ENCODE measurements around the gene LRIG3.
"Not testable (repeated sequence)": the region's sequence is repeated elsewhere in the genome, so short reads cannot be mapped to it uniquely, and the experiment has no call there.

LRIG3 gene

DNA sequence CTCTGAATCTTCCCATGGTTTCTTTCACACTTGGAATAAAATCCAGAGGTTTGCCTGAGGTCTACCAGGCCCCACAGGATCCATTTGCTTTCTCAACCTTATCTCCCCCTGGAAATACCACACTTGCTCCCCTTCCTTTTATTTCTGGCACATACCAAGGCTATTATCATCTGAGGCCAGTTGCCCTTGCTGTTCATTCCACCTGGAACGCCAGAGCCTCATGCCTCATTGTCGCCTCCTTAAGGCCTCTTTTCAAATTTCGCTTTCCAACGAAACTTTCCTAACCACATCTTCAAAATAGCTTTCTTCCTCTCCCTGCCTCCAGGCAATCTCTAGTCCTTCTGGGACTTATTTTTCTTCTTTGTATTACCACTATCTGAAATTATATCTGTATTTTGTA lies 11.2 kb upstream of the LRIG3 start:
- DNase-seq, result no peak

DNA sequence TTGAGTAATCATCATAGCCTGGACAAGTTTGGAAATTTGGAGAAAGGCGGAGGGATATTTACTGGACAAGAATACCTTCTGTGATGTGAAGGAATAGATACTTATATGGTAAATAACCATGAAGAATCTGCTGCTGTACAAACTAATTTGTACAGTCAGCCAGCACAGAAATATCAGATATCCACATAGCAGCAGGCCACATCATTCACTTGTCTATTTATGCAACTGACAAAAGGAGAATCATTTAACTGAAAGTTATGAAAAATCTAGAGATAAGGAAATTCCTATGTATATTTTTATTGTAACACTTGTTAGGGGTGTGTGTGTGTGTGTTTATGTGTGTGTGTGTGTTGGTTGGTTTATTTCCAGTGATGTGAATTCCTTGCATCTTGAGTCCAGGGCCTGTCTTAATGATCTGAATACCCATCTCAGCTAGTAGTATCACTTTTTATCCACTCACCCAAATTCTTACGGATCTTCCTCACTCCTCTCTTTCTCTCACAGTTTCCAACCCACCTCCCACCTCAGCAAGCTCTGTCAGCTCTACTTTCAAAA lies 10.5 kb upstream of the LRIG3 start:
- DNase-seq, result no peak

DNA sequence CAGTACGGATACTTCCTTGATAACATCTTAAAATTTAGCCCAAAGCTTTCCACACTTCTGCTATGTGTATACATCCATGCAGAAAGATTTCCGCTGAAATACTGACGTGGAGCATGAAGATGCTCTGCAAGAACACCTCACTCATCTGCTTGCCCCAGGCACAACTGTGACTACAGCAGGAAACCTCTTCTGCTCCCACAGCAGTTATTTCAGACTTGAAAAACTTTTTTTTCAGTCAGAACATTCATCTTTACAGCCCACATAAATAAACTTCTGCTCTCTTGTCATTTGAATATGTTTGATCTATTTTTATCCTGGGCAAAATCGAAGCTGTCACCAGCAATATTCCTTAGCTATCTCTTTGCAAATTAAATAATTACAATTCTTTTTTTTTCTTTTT lies 6.8 kb upstream of the LRIG3 start:
- DNase-seq, result no peak

DNA sequence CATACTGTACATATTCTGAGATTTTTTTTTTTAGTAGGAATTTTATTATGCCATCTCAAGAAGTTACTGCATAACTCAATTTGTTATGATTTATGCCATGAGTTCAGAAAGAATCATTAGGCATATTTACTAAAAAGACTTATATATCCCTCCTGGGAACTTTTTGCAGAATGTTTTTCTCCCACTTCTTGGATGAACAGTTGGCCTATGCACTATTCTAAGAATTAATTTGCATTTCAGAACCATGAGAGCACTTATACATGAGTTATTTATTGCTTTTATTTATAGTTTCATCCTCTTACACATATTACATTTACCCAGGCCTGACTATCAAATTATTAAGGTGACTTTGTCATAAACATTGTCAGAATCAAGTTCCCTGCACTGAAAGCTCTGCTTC lies 6.3 kb upstream of the LRIG3 start:
- no peak for DNase-seq

DNA sequence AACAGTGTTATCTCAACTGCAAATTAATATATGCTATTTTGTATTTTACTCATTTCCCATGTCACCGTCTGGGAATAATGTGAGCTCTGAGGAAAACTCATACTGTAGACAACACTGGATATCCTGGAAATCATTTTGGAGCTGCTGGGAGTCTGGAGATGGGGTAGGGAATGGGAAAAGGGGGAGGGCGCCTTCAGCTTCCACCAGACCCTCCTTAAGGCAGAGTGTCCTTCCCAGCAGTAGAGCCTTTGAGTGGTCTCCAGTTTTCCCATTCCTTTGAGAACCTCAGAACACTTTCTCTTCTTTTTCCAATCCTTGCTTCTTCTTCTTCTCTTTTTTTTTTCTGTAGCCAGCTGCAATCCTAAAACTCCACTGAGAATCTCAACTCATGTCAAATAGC lies 5.4 kb upstream of the LRIG3 start:
- DNase-seq, result no peak

DNA sequence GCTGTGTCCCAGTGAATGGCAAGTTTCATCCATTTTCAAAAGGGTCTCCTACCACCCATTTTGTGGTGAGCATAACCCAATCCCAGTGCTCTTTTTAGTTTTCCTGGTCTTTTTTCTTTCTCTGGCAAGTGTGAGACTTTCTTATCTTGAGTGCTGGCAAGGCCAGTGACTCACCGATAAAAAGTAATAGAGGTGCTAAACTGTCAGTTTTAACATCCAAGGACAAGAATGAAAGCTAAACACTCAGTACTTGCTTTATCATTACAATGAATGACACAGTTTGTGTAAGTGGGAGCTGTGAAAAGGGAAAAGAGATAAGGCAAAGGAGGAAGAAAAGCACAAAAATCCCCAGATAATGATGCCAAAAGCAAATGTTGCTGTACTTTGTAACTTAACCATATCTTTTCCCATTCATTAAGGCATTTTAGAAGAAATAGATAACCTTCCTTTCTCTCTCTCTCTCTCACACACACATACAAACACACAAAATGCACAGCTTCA lies 4.9 kb upstream of the LRIG3 start:
- no peak for DNase-seq

DNA sequence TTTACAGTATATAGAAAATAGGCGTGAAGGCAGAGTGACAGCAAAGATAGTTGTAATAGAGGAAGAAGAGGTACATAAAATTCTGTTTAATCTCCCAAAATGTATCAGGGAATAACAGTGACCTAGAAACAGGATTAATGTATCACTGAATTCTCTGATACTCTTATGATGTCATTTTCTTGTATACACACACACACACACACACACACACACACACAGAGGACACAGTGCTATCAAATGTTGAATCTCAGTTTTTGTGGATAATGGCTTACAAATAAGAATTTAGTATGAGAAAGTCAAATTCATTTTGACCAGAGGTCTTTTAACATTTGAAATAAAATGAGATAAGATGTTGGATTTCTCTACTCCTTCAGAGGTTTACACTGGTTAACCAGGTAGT lies 4.3 kb upstream of the LRIG3 start:
- no peak for DNase-seq

DNA sequence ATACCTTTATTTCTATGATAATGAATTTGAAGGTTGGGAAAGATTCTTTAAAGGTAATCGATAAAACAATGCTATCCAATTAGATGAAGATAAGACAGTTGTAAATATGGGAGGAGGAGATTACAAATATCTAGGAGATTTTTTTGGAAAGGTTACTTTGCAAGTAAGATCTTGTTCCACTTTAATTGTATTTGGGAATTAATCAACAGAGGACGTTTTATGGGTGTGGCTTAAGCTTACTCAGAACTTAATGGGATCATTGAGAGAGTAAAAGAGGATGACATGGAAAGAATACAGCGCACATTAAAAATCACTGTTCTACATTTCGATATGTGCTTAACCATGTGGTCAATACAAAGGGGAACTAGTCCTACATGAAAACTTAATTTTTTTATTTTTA lies 3.5 kb upstream of the LRIG3 start:
- DNase-seq, result no peak

DNA sequence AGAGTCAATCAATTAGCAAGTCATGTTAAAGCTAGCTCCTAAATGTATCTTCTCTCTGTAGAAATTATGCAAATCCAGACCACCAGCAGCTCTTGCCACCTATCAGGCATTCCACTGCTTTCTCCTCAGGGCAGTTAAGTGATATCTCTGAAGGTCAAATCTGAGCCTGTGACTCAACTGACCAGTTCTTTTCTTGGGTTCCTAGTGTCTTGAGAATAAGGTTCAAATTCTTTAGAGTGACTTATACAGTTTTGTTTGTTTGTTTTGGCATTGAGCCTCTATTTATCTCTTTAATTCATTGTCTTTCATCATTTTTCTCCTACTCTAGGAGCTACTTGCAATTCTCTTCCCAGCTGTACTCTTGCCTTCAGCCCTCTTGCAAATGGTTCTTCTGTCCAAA lies 2.5 kb upstream of the LRIG3 start:
- no peak for DNase-seq

DNA sequence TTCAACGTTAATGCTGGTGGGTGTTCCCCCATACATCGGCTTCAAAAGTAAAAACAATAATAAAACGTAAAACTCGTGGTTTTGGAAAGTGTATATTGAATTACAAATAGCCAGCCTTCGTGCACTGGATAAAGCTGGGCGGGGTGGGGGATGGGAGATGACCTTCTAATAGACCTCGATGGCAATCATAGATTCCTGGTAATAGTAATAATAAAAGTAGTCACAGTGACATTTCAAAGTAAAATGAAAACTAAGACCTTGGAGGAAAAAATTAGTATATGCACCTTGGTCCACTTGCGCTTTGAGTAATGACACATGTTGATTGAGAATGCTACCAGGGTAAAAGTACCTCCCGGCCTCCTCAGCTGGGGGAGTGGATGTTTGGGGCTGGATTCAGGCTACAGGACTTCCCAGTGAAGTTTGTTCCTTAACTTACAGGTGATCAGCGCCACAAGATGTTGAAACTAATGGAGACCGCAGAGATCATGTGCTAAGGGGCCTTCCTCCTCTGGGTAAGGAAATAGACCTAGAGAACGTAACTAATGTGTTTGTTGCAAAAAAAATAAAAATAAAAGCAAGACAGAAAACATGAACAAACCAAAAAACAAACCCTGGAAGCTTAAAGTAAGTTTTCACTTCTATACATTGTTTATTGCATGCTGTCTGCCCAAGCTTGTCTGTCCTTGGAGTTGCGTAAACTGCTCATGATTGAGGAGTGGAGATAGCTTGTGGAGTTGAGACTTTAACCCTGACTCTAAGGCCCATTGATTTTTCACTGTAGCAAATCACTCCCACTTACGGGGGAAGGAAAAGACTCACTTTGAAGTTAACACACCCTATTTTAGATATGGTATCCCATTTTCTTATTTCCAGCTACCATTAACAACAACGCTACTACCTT lies 907 bp upstream of the LRIG3 start:
- no peak for DNase-seq

DNA sequence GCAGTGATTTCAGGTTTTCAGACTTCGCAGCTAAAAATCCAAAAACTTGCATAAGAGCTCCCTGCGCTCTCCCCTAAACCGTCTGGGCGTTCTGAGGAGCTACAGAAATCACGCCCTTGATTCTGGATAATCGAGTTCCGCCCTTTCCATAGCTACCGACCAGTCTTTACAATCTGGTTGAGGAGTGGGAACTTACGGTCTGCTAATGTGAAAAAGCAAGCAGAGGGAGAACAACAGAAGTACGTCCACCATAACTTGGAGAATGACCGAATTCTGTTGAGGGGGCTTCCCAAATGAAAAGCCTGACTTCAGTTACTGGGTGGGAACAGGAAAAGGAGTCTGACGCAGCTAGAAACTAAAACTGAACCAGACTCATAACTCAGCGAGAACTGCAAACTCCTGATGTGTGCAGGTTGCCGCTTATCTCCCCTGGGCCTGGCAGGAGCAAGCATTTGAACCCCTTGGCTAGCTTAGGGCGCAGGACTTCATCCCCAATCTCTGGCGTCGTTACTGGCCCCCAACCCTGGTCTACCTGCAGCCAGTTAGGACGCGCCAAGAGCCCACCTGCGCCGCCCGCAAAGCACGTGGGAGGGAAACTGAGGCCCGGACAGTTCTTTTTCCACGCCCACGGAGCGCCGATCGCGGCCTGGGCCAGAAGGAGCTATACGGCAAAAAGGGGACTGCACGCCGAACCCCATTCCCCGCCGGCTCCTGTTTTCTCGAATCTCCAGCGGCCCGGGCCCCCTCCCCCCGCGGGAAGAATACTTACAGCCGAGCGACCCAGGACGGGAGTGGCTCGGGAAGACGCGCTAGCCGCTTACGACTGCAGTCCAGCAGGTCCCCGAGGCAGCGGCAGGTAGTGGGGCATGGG lies 838 bp downstream of the LRIG3 start:
- DNase-seq, result peak; percentile 15 to 40

DNA sequence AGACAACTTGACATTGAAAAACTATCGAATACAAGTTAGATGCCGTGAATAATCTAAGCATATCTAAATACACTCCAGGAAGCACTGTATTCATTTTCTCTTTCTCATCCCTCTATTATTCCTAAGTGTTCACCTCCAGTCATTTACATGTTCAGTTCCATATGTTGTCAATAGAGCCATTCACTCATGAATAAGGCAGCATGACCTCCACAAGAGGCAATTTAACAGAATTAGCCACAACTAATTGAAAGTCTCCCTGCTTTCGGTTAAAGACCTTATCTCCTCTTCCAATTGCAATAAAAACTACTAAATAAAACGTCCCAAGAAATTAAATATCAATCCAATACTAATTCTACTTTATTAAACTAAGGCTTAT lies 1.8 kb downstream of the LRIG3 start:
- peak; percentile 20 to 31 for DNase-seq

DNA sequence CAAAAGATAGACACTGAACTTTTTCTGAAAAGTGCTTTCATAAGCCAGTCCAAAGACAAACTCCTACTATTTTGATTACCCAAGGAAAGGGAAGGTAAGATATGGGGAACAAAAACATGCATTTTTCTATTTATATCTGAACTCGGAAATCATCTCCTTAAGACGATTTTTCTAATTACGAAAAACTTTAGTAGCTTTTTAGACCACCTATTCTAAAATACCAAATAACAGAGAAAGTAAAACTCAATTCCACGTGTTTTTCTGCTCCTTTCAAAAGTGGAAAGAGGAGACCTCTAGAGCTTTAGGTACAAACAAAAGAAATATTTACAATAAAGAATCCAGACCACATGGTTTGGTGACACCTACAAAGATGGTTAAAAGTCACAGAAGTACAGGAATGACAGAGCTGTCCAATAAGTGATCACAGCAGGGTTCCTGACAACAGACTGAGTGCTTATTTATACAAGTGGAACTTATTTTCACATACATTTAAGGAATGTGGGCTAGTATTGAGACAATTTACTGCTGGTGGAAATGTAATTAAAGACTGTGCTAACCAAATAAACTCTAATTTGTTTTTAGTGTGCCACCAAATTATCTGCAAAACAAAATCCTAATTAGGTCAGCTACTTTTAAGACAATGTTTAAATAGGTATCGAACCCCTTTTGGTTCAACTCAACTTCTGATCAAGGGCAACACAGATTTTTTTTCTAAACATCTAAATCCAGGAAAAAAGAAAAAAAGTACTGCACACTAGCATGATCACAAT lies 2.4 kb downstream of the LRIG3 start:
- no peak for DNase-seq

DNA sequence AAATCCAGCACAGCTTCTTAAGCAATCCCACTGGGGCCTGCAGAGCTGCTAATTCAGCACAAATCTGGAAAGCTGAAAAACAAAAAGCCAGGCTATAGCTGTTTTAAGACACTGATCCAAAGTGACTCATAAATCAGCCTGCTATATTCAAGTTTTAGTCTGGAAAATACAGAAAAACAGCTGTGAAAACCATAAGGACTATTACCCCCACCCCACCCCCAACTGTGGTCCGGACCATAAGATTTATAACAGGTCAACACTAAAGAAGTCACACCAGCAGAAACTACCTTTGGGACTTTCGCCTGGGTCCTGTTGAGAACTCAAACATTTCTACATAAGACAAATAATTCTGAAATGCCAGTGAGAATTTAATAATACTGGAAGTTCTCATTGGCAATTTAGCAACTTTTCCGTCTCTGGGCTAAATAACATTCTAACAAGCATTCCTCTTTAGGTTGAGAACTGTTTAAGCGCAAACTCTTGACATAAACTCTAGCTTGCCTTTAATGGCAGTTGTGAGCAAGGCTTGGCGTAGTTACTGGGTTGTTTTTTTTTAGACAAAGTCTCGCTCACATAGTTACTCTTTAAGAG lies 3.3 kb downstream of the LRIG3 start:
- no peak for DNase-seq

DNA sequence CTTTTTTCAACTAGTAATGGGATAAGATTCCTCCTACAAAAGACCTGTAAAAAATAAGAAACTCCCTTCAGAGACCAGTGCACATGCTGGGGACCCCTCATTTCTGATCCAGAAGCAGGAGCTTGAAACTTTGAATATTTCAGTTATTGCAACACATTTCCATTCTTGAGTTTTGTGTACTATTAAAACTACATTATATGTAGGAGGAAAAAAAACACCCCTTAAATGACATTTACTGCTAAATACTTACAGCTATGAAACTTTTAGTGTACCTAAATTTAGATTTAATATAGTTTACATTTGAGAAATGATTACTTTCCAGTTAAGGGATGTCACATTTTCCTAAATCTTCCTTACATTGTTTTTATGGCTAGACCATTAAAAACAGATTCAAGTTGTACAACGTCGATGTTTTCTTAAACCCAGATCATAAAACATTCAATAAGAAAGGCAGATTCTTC lies 4.1 kb downstream of the LRIG3 start:
- DNase-seq, result no peak

DNA sequence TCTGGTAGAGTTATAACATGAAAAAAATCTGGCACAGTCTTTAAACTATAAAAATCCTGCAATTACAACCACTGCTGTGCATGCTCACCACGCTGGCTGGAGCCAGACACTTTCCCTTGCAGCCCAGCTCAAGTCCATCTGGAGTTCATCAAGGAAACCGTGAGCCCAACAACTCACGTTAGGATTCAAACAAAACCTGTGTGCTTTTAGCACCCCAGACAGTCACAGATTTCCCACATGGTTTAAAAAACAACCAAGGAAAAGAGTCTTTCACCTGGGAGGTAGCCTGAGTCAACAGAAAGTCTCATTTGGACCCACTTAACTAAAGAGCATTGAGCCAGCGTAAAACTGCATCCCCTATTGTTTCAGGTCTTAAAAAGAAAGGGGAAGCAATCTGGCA lies 4.7 kb downstream of the LRIG3 start:
- no peak for DNase-seq

DNA sequence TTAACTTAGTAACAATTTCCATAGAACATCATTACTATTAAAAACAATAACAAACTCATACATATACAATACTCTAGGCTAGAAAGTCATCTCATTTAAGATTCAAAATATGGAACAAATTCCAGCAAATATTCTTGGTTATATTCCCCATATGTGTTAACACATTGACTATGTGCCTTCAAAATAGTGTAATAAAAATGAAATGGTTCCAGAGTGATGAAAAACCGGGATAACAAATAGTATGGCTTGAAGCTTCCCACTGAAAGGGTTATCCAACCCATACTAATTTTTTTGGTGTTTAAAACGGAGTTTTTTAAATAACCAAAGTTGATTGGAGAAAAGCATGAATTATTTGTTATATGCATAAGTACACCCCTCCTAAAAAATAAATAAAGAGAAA lies 5.3 kb downstream of the LRIG3 start:
- no peak for DNase-seq

DNA sequence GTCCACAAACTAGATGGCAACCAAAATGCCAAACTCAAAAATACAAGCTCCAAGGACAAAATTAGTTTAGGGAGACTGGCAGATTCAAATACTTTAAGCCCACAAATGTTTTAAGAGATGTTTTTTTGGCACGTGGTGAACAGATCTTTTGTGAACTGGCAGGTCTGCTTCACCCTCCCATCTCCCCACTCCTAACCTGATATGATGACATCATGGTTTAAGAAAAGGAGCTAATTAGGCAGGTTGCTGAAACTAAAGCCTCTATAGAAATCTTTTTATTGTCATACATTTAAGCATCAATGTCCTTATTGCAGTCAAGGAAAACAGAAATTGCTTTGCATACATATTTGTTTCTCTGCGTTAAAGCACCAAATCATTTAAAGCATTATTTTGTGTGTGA lies 5.8 kb downstream of the LRIG3 start:
- no peak for DNase-seq

DNA sequence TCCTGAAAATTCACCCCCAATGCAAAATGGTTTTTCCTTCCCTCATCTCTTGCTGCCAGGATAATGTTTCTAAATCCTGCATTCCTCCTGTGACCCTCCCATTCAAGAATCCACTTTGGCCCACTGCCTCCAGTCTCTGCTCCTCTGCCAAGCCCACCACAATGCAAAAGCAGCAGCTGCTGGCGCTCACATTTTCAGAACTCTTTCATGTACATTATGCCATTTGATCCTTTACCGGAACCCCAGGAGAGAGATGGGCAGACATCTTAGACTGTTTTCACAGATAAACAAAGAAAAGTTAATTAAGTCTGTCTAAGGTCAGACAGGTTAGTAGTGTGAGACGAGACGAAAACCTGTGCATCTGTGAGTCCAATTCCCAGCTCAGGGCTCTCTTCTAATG lies 12.9 kb downstream of the LRIG3 start:
- DNase-seq, result no peak

DNA sequence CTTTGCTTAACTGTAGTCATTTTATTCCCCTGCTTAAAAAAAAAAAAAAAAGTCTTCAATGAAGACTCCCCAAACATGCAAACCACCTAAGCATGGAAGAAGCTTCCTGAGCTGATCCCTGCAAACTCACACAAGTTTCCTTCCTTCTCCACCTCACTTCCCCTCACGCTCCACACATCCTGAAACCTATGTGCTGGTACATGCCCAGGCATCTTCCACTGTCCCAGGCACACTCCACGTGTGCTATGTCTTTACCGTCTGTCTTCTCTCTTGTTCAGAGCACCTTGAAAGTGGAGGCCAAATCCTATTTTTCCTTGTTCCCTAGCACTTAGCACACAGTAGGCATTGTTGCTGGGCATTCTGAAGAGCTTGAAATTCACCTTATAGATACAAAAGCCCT lies 13.4 kb downstream of the LRIG3 start:
- no peak for DNase-seq

DNA sequence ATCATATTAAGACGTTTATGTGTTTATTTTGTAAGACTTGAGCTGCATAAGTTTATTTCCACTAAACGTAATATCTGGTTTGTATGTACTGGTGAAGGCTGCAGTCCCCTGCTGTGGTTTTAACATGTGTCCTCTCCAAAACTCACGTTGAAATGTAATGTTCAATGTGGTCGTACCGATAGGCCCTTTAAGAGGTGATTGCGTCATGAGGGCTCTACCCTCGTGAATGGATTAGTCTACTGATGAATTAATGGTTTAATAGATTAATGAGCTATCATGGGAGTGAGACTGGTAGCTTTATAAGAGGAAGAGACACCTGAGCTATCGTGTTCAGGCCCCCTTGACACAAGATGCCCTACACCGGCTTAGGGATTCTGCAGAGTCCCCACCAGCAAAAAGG lies 14.9 kb downstream of the LRIG3 start:
- no peak for DNase-seq

DNA sequence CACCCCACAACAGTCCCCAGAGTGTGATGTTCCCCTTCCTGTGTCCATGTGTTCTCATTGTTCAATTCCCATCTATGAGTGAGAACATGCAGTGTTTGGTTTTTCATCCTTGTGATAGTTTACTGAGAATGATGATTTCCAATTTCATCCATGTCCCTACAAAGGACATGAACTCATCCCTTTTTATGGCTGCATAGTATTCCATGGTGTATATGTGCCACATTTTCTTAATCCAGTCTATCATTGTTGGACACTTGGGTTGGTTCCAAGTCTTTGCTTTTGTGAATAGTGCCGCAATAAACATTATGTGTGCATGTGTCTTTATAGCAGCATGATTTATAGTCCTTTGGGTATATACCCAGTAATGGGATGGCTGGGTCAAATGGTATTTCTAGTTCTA lies 17.6 kb downstream of the LRIG3 start:
- DNase-seq, result not testable (repeated sequence)
